ENCODE measurements around the gene LRRC2.
A peak's percentile ranks its signal among the peaks of the same experiment; 100 is the strongest.

The LRRC2 gene

DNA sequence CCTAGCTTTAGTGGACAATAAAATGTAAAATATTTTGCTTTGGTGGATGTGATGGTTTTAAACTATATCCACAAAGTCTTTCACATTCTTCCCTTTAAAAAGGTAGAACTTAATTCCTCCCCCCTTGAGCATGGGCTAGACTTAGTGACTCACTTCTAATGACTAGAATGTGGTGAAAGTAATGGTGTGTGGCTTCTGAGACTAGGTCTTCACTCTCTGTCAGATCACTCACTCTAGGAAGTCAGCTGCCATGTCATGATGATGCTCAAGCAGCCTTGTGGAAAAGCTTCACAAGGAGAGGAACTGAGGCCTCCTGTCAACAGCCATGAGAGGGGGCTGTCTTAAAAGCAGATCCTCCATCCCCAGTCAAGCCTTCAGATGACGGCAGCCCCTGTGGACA, 4.2 kb downstream of the LRRC2 start:
- no peaks in the 10 kb centered on the region for H3K27me3 ChIP-seq (replicated peaks; ENCODE audit: insufficient read depth, low read length)
- no peak overlapping the region for H3K9ac ChIP-seq (ENCODE audit: low read length)
- no peaks in the 10 kb centered on the region for H3K9me3 ChIP-seq (replicated peaks; ENCODE audit: insufficient read depth, low read length)
- no peaks in the 10 kb centered on the region for H3K9me2 ChIP-seq (replicated peaks; ENCODE audit: insufficient read depth, low read length)
- no peak for DNase-seq
- TF ChIP-seq, protein P1, sequence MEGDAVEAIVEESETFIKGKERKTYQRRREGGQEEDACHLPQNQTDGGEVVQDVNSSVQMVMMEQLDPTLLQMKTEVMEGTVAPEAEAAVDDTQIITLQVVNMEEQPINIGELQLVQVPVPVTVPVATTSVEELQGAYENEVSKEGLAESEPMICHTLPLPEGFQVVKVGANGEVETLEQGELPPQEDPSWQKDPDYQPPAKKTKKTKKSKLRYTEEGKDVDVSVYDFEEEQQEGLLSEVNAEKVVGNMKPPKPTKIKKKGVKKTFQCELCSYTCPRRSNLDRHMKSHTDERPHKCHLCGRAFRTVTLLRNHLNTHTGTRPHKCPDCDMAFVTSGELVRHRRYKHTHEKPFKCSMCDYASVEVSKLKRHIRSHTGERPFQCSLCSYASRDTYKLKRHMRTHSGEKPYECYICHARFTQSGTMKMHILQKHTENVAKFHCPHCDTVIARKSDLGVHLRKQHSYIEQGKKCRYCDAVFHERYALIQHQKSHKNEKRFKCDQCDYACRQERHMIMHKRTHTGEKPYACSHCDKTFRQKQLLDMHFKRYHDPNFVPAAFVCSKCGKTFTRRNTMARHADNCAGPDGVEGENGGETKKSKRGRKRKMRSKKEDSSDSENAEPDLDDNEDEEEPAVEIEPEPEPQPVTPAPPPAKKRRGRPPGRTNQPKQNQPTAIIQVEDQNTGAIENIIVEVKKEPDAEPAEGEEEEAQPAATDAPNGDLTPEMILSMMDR (IDR thresholded peaks at IDR 0.05; ENCODE audit: low read length), result no peak
- H4K20me1 ChIP-seq (ENCODE audit: insufficient read depth, low read length), result no peaks in the 10 kb centered on the region
- H3K36me3 ChIP-seq (replicated peaks; ENCODE audit: insufficient read depth, low read length), result no peaks in the 10 kb centered on the region
- H3K4me1 ChIP-seq (ENCODE audit: low read length), result peaks cover 18% of the 10 kb centered on the region
- H3K27ac ChIP-seq (ENCODE audit: low read length), result no peak overlapping the region
- H3K4me2 ChIP-seq (ENCODE audit: low read depth, low read length), result no peak overlapping the region
- no peaks in the 10 kb centered on the region for H3K79me2 ChIP-seq (ENCODE audit: low read length)
- no peaks in the 10 kb centered on the region for H3F3A ChIP-seq (ENCODE audit: insufficient read depth, low read length)
- H2AFZ ChIP-seq (ENCODE audit: low read length), result no peak overlapping the region
- H3K4me3 ChIP-seq (ENCODE audit: low read length), result no peak overlapping the region

- Histone ChIP-seq H4K20me1 (ENCODE audit: insufficient read depth, low read length) (no peaks in the 10 kb centered on the region), H3K36me3 (replicated peaks; ENCODE audit: insufficient read depth, low read length) (no peaks in the 10 kb centered on the region), H3K27ac (ENCODE audit: low read length) (no peak overlapping the region), H3F3A (ENCODE audit: insufficient read depth, low read length) (no peaks in the 10 kb centered on the region), H3K9ac (ENCODE audit: low read length) (no peak overlapping the region), H3K79me2 (ENCODE audit: low read length) (no peaks in the 10 kb centered on the region), H3K9me3 (replicated peaks; ENCODE audit: insufficient read depth, low read length) (no peaks in the 10 kb centered on the region), H3K4me1 (ENCODE audit: low read length) (peaks cover 18% of the 10 kb centered on the region), H3K27me3 (replicated peaks; ENCODE audit: insufficient read depth, low read length) (no peaks in the 10 kb centered on the region), H2AFZ (ENCODE audit: low read length) (no peak overlapping the region), H3K9me2 (replicated peaks; ENCODE audit: insufficient read depth, low read length) (no peaks in the 10 kb centered on the region), H3K4me3 (ENCODE audit: low read length) (no peak overlapping the region), H3K4me2 (ENCODE audit: low read depth, low read length) (no peak overlapping the region)
- DNase-seq, result no peak
- TF ChIP-seq EZH2 (optimal IDR thresholded peaks at IDR 0.05; ENCODE audit: low read depth, low read length) (no peak), EZH2phosphoT487 (IDR thresholded peaks at IDR 0.05; ENCODE audit: low read length) (no peak)
- TF ChIP-seq, protein P1 (IDR thresholded peaks at IDR 0.05; ENCODE audit: low read length), result no peak
Observed at GRCh38 chr3:46561511-46561910, 4.6 kb downstream of the LRRC2 start.

- peak overlapping the region; percentile 97; the same call in 1 of the 2 replicates for H2AFZ ChIP-seq (ENCODE audit: low read length)
- peak overlapping the region; percentile 78 for H3K4me2 ChIP-seq (ENCODE audit: low read depth, low read length)
- H3K27ac ChIP-seq (ENCODE audit: low read length), result no peak overlapping the region
- H4K20me1 ChIP-seq (ENCODE audit: insufficient read depth, low read length), result no peaks in the 10 kb centered on the region
- H3F3A ChIP-seq (ENCODE audit: insufficient read depth, low read length), result no peaks in the 10 kb centered on the region
- DNase-seq, result peak; percentile 21
- H3K27me3 ChIP-seq (replicated peaks; ENCODE audit: insufficient read depth, low read length), result no peaks in the 10 kb centered on the region
- H3K9me2 ChIP-seq (replicated peaks; ENCODE audit: insufficient read depth, low read length), result no peaks in the 10 kb centered on the region
- H3K9me3 ChIP-seq (replicated peaks; ENCODE audit: insufficient read depth, low read length), result no peaks in the 10 kb centered on the region
- no peaks in the 10 kb centered on the region for H3K36me3 ChIP-seq (replicated peaks; ENCODE audit: insufficient read depth, low read length)
- no peak for TF ChIP-seq EZH2phosphoT487 (IDR thresholded peaks at IDR 0.05; ENCODE audit: low read length)
- TF ChIP-seq, protein P1 (IDR thresholded peaks at IDR 0.05; ENCODE audit: low read length), result no peak
- no peak for TF ChIP-seq EZH2 (optimal IDR thresholded peaks at IDR 0.05; ENCODE audit: low read depth, low read length)
- no peaks in the 10 kb centered on the region for H3K79me2 ChIP-seq (ENCODE audit: low read length)
- peak overlapping the region; percentile 80; the same call in 1 of the 2 replicates for H3K9ac ChIP-seq (ENCODE audit: low read length)
- H3K4me3 ChIP-seq (ENCODE audit: low read length), result peak overlapping the region; percentile 68
- H3K4me1 ChIP-seq (ENCODE audit: low read length), result peaks cover 15% of the 10 kb centered on the region
Observed at GRCh38 chr3:46559091-46559704, 6.9 kb downstream of the LRRC2 start.
